K562 (cell line): ENCODE measurements around the gene ALDH1A2. TPM values are rescaled to one million over a fixed set of nuclear protein-coding genes. Genes with fewer than 3 reads are reported as not detected.
A peak's percentile ranks its signal among the peaks of the same experiment; 100 is the strongest.

Source experiments
- ATAC-seq: fragments of 200-7000 bp; cut with Tn5 transposase; 3 replicates; pipeline ENCODE4 v1.9.1; 2020; ENCODE audit warnings: moderate library complexity
- BruUV-seq: library from RNA; stranded (reverse); fragments of 400-500 nt; replicated peaks from 2 replicates; lab custom pipeline; 2021; lab: Mats Ljungman, UMichigan
- CTCF ChIA-PET: fragments of 300-600 bp; formaldehyde crosslinking; extraction: SDS; loops from one replicate; lab custom pipeline; 2021; ENCODE audit warnings: low intra/inter-chr PET ratio; lab: Yijun Ruan, JAX
- POLR2A ChIA-PET: fragments of 300-600, 350-650 bp; sonication (Branson Sonifier 250); formaldehyde crosslinking; extraction: SDS; loops from one replicate; lab custom pipeline; 2021; ENCODE audit warnings: antibody characterized with exemption, inconsistent platforms; lab: Yijun Ruan, JAX
- DNase-seq, 4 experiments: peaks; one replicate each; pipeline versions ENCODE4 v3.0.0 to v3.0.0-alpha.2; 2011 to 2018; ENCODE audit warnings: low spot score in 3 of 4, mixed read lengths in 3 of 4; ENCODE audit errors: extremely low read depth in 1 of 4
- FAIRE-seq: peaks from 2 replicates; lab custom pipeline; 2011; peaks lifted over from hg19 to GRCh38; lab: Jason Lieb, UNC
- H2AFZ ChIP-seq: 2 replicates; pipeline ENCODE4 v1.6.0; 2011; ENCODE audit warnings: low read depth, low read length, control low read depth, inconsistent platforms
- H3K27ac ChIP-seq: fragments of 200-600 bp; 3 replicates; pipeline ENCODE4 v1.8.0; 2011; ENCODE audit warnings: low read depth, mild to moderate bottlenecking, control low read depth, inconsistent platforms, low read length, moderate library complexity, mixed read lengths; ENCODE audit errors: extremely low read depth
- H3K27me3 ChIP-seq, 2 experiments: fragments of 300-600 bp in 1 of 2; 2 replicates in 1 of 2; 3 replicates in 1 of 2; pipeline versions ENCODE4 v1.6.0 to v1.8.0; 2011; ENCODE audit warnings: inconsistent platforms in 2 of 2, low read length in 2 of 2, mild to moderate bottlenecking in 1 of 2, mixed read lengths in 1 of 2, moderate library complexity in 1 of 2; ENCODE audit not compliant: control insufficient read depth in 2 of 2, insufficient read depth in 2 of 2
- H3K36me3 ChIP-seq: fragments of 300-600 bp; 3 replicates; pipeline ENCODE4 v1.8.0; 2011; ENCODE audit warnings: mild to moderate bottlenecking, low read length, inconsistent platforms; ENCODE audit not compliant: control insufficient read depth, insufficient read depth
- H3K4me1 ChIP-seq, 2 experiments: fragments of 200-600 bp in 1 of 2; replicated peaks in 1 of 2; 2 replicates in 1 of 2; 3 replicates in 1 of 2; pipeline versions ENCODE4 v1.5.1 to v1.8.0; 2011; ENCODE audit warnings: inconsistent platforms in 2 of 2, low read length in 2 of 2, mild to moderate bottlenecking in 1 of 2, mixed read lengths in 1 of 2, moderate library complexity in 1 of 2; ENCODE audit not compliant: control insufficient read depth in 2 of 2, insufficient read depth in 2 of 2
- H3K4me2 ChIP-seq: 2 replicates; pipeline ENCODE4 v1.6.1; 2011; ENCODE audit warnings: low read length, control low read depth, inconsistent platforms, mixed read lengths; ENCODE audit not compliant: insufficient read depth
- H3K4me3 ChIP-seq: fragments of 200-600 bp; sonication (generic), shearing (Covaris generic); 2 replicates; pipeline ENCODE4 v1.5.1; 2016; ENCODE audit warnings: control low read depth, inconsistent platforms
- H3K79me2 ChIP-seq: fragments of 200-600 bp; 3 replicates; pipeline ENCODE4 v1.8.0; 2011; ENCODE audit warnings: low read length, inconsistent platforms; ENCODE audit not compliant: control insufficient read depth, insufficient read depth
- H3K9ac ChIP-seq, 2 experiments: 2 replicates each; pipeline versions ENCODE4 v1.6.0 to v1.6.1; 2011; ENCODE audit warnings: low read depth in 2 of 2, low read length in 2 of 2, control low read depth in 1 of 2, inconsistent platforms in 1 of 2, mild to moderate bottlenecking in 1 of 2, mixed read lengths in 1 of 2; ENCODE audit not compliant: insufficient read depth in 1 of 2
- H3K9me1 ChIP-seq: one replicate; pipeline ENCODE4 v1.6.0; 2011; ENCODE audit warnings: inconsistent platforms, mild to moderate bottlenecking, low read length, moderate library complexity; ENCODE audit not compliant: control insufficient read depth, insufficient read depth
- H3K9me3 ChIP-seq: replicated peaks from 2 replicates; pipeline ENCODE4 v1.5.1; 2011; ENCODE audit warnings: low read depth, low read length, inconsistent platforms; ENCODE audit not compliant: control insufficient read depth, insufficient read depth
- H4K20me1 ChIP-seq: replicated peaks from 2 replicates; pipeline ENCODE4 v1.6.1; 2011; ENCODE audit warnings: low read length, inconsistent platforms, mixed read lengths; ENCODE audit not compliant: control insufficient read depth, insufficient read depth
- C11orf30 ChIP-seq: fragments of 450-650 bp; IDR thresholded peaks from 2 replicates; pipeline ENCODE4 v1.6.1; 2016; ENCODE audit warnings: low read depth, mild to moderate bottlenecking
- CEBPB ChIP-seq: fragments of 450-650 bp; IDR thresholded peaks from 2 replicates; pipeline ENCODE4 v1.6.1; 2016; ENCODE audit warnings: missing genetic modification characterization, missing compliant biosample characterization
- CEBPG ChIP-seq, 3 experiments: fragments of 200-800 bp in 1 of 3; sonication (Bioruptor generic) in 1 of 3; sonication (generic) in 1 of 3; formaldehyde crosslinking in 1 of 3; IDR thresholded peaks in 2 of 3; conservative IDR thresholded peaks in 1 of 3; 2 replicates each; pipeline versions ENCODE4 v1.6.1 to v1.8.0; 2016 to 2022; ENCODE audit warnings: missing compliant biosample characterization in 2 of 3, missing genetic modification characterization in 2 of 3, mild to moderate bottlenecking in 1 of 3, missing genetic modification reagents in 1 of 3
- HDGF ChIP-seq: fragments of 450-650 bp; IDR thresholded peaks from 2 replicates; pipeline ENCODE4 v1.6.1; 2016
- IRF2 ChIP-seq: sonication (generic); formaldehyde crosslinking; IDR thresholded peaks from 2 replicates; pipeline ENCODE4 v1.8.1; 2022; ENCODE audit warnings: mild to moderate bottlenecking, missing genetic modification reagents
- JUND ChIP-seq, 2 experiments: IDR thresholded peaks; 2 replicates in 1 of 2; 3 replicates in 1 of 2; pipeline ENCODE4 v1.6.1; 2011; ENCODE audit warnings: borderline replicate concordance in 2 of 2, low read depth in 2 of 2, low read length in 2 of 2, improper control_type of control experiment in 1 of 2, missing biosample characterization in 1 of 2, missing genetic modification characterization in 1 of 2, missing genetic modification reagents in 1 of 2
- KAT8 ChIP-seq: fragments of 450-650 bp; IDR thresholded peaks from 2 replicates; pipeline ENCODE4 v1.6.1; 2016; ENCODE audit warnings: low read depth, mild to moderate bottlenecking
- MYNN ChIP-seq, 2 experiments: sonication (generic); formaldehyde crosslinking in 1 of 2; IDR thresholded peaks; 2 replicates each; pipeline versions ENCODE4 v1.5.0 to v1.6.1; 2016 to 2020; ENCODE audit warnings: antibody characterized with exemption in 1 of 2, missing genetic modification reagents in 1 of 2
- NFXL1 ChIP-seq: fragments of 450-650 bp; formaldehyde crosslinking; IDR thresholded peaks from 2 replicates; pipeline ENCODE4 v1.4.0; 2021; ENCODE audit warnings: mild to moderate bottlenecking
- RBM22 ChIP-seq: fragments of 200-400 bp; formaldehyde crosslinking; IDR thresholded peaks from 2 replicates; pipeline ENCODE4 v1.6.1; 2018; ENCODE audit warnings: low read length, low read depth; ENCODE audit not compliant: poor library complexity, severe bottlenecking
- RFX5 ChIP-seq: IDR thresholded peaks from 2 replicates; pipeline ENCODE4 v1.6.1; 2011; ENCODE audit warnings: low read depth, mild to moderate bottlenecking, improper control_type of control experiment, low read length
- SIRT6 ChIP-seq: IDR thresholded peaks from one replicate; pipeline ENCODE4 v1.6.1; 2012; ENCODE audit warnings: low read depth, mild to moderate bottlenecking, control low read depth, inconsistent platforms, low read length, moderate library complexity
- ZKSCAN1 ChIP-seq: fragments of 150-350 bp; IDR thresholded peaks from 2 replicates; pipeline ENCODE4 v1.6.1; 2016; ENCODE audit warnings: low read depth, low read length
- ZNF124 ChIP-seq: sonication (generic); formaldehyde crosslinking; IDR thresholded peaks from 2 replicates; pipeline ENCODE4 v1.8.1; 2022; ENCODE audit warnings: missing genetic modification reagents
- in situ Hi-C: fragments of 300-500 bp; cut with MboI; formaldehyde crosslinking; loops from 4 replicates; pipeline ENCODE4 v1.15.0; 2018; ENCODE audit warnings: inconsistent platforms, mixed read lengths
- intact Hi-C: fragments of 100-400 bp; cut with micrococcal nuclease; formaldehyde crosslinking; loops from 2 replicates; pipeline ENCODE4 v1.14.2; 2022
- polyA plus RNA-seq, 8 experiments: library from polyadenylated mRNA; depleted of rRNA in 4 of 8; stranded (reverse) in 5 of 8; unstranded in 3 of 8; fragments of >200 nt; fragmentation: Nextera tagmentation in 2 of 8; fragmentation: Illumina TruSeq in 1 of 8; extraction: Ambion mirVana in 2 of 8; extraction: Trizol in 1 of 8; gene quantifications; 2 replicates each; pipeline versions ENCODE4 v1.2.1 to v1.2.3, GENCODE V29; 2011 to 2014; ENCODE audit warnings: inconsistent platforms in 1 of 8, missing spikeins in 1 of 8
- total RNA-seq, 7 experiments: library from RNA; depleted of rRNA in 6 of 7; stranded (reverse); fragments of >200 nt in 6 of 7; fragmentation: Illumina TruSeq in 2 of 7; extraction: Trizol in 2 of 7; gene quantifications; 2 replicates each; pipeline versions ENCODE4 v1.2.1 to v1.2.3, GENCODE V29; 2011 to 2021; ENCODE audit warnings: low replicate concordance in 1 of 7
- TF ChIP-seq, protein P1 (sequence below), 2 experiments: fragments of 450-650 bp in 1 of 2; sonication (generic) in 1 of 2; formaldehyde crosslinking in 1 of 2; IDR thresholded peaks in 1 of 2; conservative IDR thresholded peaks in 1 of 2; 2 replicates each; pipeline versions ENCODE4 v1.6.1 to v1.8.1; 2016 to 2023; ENCODE audit warnings: mild to moderate bottlenecking in 2 of 2, moderate library complexity in 2 of 2, inconsistent platforms in 1 of 2, missing genetic modification reagents in 1 of 2

Gene ALDH1A2
- total and polyA plus RNA-seq, 9 of the 15 experiments (the other 6 are each of a cell fraction or from before 2014, with no cell fraction given): 115 to 393 (median 333) TPM

DNA sequence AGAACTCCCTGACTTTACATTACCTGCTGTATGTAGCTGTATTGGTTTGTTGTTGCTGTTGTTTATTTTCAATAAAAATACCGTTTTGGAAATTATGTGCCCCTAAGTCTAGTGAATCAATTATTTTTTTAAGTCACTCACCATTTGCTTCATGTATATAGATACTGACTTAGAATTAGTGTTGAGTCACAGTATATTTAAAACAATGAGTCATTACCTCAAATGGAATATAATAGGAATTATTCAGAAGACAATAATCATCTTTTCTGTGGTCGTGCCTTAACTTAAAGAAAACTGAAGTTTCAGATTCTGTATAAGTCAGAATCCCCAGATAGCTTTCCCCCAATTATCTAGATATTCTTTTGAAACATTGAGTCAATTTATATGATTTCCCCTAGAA lies 21.0 kb upstream of the ALDH1A2 start (continued):
- peak; percentile 35 for TF ChIP-seq C11orf30
- no peak for TF ChIP-seq MYNN (IDR thresholded peaks at IDR 0.05)
- TF ChIP-seq MYNN (CRISPR knock-in tag; IDR thresholded peaks at IDR 0.05): no peak
- TF ChIP-seq JUND (IDR thresholded peaks at IDR 0.05; ENCODE audit: borderline replicate concordance, low read depth, low read length): 0 out of 2 replicates have a peak, but pooled peaks have one; percentile 12
- TF ChIP-seq JUND (tag; IDR thresholded peaks at IDR 0.05; ENCODE audit: borderline replicate concordance, low read depth, low read length): no peak

DNA sequence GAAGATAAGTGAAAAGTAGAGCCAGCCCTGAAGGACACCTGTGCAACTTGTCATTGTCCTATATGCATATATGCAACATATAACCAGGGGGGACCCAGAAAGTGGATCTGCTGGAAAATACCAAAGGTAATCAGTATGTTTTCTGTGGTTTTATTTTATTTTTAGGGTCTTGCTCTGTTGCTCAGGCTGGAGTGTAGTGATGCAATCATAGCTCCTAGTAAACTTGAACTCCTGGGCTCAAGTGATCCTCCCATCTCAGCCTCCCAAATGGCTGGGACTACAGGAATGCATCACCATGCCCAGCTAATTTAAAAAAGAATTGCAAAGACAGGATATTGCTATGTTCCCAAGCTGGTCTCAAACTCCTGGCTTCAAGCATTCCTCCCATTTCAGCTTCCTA lies 18.0 kb upstream of the ALDH1A2 start:
- no peak overlapping the region for H3K9ac ChIP-seq
- no peaks in the 10 kb centered on the region for H3K27me3 ChIP-seq
- no peaks in the 10 kb centered on the region for H4K20me1 ChIP-seq
- ATAC-seq (no peak), FAIRE-seq (no peak), DNase-seq (no peak)
- H2AFZ ChIP-seq: no peak overlapping the region
- no peak overlapping the region for H3K27ac ChIP-seq
- intact Hi-C loops: no loop called here
- no peaks in the 10 kb centered on the region for H3K36me3 ChIP-seq
- H3K9me1 ChIP-seq: no peaks in the 10 kb centered on the region
- no peaks in the 10 kb centered on the region for H3K79me2 ChIP-seq
- TF ChIP-seq NFXL1 (CRISPR knock-in tag) (no peak), KAT8 (no peak), HDGF (no peak), IRF2 (no peak), RFX5 (no peak), RBM22 (no peak), CEBPB (tag) (peak; percentile 77), CEBPG (CRISPR knock-in tag; IDR thresholded peaks at IDR 0.05) (no peak), CEBPG (tag; conservative IDR thresholded peaks at IDR 0.05 in 1 of 2, IDR thresholded peaks at IDR 0.05 in 1 of 2) (peak; percentile 36 to 59; a peak in 3 of 4 replicates), SIRT6 (no peak), ZNF124 (no peak), ZKSCAN1 (no peak)
- TF ChIP-seq, protein P1, sequence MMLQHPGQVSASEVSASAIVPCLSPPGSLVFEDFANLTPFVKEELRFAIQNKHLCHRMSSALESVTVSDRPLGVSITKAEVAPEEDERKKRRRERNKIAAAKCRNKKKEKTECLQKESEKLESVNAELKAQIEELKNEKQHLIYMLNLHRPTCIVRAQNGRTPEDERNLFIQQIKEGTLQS (IDR thresholded peaks at IDR 0.05): peak; percentile 72
- TF ChIP-seq, protein P1 (CRISPR knock-in tag; conservative IDR thresholded peaks at IDR 0.05): no peak
- H3K9me3 ChIP-seq: no peaks in the 10 kb centered on the region
- in situ Hi-C loops: no loop called here
- H3K4me1 ChIP-seq: peaks cover 0 to 30% of the 10 kb centered on the region in 2 experiments; a peak in 4 of 5 replicates
- no peak overlapping the region for H3K4me3 ChIP-seq
- BruUV-seq: no TSS peak
- ChIA-PET CTCF (no interaction called here), POLR2A (interaction anchor here (0.6 to 1.5 kb wide), 4 partner anchors 28 to 194 kb away, joined by 3 to 4 read pairs (median 3); no protein-coding TSS in a partner anchor)
- no peak overlapping the region for H3K4me2 ChIP-seq
